ENCODE measurements around the gene MSH4.
"Not testable (repeated sequence)": the region's sequence is repeated elsewhere in the genome, so short reads cannot be mapped to it uniquely, and the experiment has no call there.

MSH4 gene

GRCh38 chr1:75797606-75798216, 1.0 kb downstream of the MSH4 start:
- no peak for DNase-seq

- DNase-seq = not testable (repeated sequence)
Measured at GRCh38 chr1:75801480-75801879, 4.8 kb downstream of the MSH4 start.

- DNase-seq = no peak
Measured at GRCh38 chr1:75808921-75809320, 12.2 kb downstream of the MSH4 start.

DNA sequence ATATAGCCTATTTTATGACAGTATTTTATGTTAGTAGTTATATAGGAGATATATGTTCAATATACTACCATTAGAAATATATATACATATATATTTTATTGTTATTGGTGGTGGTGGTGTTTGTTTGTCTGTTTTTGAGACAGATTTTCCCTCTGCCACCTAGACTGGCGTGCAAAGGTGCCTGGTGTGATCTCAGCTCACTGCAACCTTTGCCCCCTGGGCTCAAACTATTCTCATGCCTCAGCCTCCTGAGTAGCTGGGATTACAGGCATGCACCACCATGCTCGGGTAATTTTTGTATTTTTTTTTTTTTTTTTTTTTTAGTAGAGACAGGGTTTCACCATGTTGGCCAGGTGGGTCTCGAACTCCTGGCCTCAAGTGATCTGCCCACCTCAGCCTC, 13.4 kb downstream of the MSH4 start:
- DNase-seq = not testable (repeated sequence)

GRCh38 chr1:75811211-75811981, 14.7 kb downstream of the MSH4 start:
- DNase-seq = no peak

DNA sequence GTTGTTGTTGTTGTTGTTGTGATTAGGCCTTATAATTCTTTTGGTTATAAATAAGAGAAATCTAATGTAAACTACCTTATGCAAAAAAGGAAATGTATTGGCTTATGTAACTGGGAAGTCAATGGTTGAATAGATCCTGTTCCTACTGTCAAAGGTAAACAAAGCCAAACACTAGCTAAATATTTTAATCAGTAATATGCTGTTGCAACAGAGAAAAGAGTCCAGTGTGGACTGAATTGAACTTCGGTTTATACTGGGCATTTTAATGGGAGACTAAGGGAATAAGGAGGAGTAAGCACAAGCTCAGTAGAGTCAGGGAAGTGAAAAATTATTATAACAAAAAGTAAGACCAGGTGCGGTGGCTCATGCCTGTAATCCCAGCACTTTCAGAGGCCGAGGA, 15.4 kb downstream of the MSH4 start:
- no peak for DNase-seq

GRCh38 chr1:75823596-75823995, 26.9 kb downstream of the MSH4 start:
- DNase-seq = not testable (repeated sequence)

DNA sequence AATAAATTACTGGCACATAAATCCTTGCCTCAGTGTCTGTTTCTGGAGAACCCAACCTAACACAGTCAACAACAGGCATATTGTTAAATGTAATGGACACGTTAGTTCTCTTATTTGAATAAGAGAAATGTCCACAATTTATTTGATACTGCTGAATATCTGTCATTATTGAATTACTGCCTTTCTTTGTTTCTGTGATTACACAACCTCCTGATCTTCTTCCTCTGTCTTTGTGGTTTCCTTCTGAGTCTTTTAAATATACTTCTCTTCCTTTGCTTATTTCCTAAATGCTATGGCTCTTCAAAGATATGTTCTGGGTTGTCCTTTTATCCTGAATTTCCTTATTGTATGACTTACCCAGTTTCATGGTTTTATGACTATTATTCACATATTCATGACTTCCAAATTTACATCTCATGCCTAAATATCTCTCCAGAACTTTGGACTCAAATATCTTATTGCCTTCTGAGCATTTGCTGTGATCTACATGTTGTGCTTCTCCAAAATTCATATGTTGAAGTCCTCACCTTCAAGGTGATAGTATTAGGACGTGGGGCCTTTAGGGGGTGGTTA, 39.9 kb downstream of the MSH4 start:
- no peak for DNase-seq

GRCh38 chr1:75838079-75838478, 41.4 kb downstream of the MSH4 start:
- no peak for DNase-seq

GRCh38 chr1:75841421-75841820, 44.7 kb downstream of the MSH4 start:
- no peak for DNase-seq

DNA sequence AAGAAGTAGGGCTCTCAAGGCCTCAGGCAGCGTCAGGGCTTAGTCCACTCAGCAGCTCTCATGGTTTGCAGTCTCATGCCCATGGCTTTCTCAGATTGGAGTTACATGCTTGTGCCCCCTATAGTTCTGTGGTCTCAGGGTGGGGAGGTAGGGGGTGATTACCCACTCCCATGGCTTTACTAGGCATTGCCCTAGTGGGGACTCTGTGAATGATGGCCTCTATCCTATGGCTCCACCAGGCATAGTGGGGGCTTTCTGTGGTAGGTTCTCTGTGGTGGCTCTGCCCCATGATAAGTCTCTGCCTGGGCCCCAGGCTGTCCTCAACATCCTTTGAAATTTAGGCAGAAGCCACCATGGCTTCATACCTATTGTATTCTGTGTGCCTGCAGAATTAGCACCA, 48.9 kb downstream of the MSH4 start:
- DNase-seq = no peak

DNA sequence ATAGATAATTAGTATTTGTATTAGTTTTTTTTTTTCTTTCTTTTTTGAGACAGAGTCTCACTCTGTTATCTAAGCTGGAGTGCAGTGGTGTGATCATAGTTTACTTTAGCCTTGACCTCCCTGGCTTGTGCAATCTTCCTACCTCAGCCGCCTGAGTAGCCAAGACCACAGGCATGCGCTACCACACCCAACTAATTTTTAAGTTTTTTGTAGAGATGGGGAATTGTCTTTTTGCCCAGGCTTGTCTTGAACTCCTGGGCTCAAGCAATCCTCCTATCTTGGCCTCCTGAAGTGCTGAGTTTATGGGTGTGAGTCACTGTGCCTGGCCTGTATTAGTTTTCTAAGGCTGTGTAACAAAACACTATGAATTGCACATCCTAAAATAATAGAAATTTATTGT, 58.3 kb downstream of the MSH4 start:
- DNase-seq = no peak

DNA sequence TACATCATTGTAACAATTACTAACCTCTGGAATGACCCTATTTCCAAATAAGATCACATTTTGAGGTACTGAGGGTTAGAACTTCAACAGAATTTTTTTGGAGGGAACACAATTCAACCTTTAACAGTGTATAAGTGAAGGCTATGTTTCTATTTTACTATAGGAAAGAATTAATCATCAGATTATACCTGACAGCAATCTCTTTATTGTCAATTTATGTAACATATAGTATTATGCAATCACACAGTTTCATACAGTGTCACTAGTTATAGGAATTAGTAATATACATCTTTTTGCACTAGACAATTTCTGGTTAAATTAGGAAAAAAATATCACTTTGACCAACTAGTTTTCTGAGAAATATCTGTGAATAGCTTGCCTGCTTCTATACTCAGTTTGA, 59.1 kb downstream of the MSH4 start:
- no peak for DNase-seq

GRCh38 chr1:75861831-75862230, 65.1 kb downstream of the MSH4 start:
- no peak for DNase-seq

DNA sequence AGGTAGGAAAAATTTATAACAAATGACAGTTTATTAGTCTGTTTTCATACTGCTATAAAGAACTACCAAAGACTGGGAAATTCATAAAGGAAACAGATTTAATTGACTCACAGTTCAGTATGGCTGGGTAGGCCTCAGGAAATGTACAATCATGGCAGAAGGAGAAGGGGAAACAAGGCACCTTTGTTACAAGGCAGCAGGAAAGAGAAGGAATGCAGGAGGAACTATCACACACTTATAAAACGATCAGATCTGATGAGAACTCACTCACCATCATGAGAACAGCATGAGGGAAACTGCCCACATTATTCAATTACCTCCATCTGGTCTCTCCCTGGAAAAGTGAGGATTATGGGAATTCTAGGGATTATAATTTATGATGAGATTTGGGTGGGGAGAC, 74.3 kb downstream of the MSH4 start:
- DNase-seq = no peak

- DNase-seq = no peak
Measured at GRCh38 chr1:75879985-75880384, 83.3 kb downstream of the MSH4 start.

DNA sequence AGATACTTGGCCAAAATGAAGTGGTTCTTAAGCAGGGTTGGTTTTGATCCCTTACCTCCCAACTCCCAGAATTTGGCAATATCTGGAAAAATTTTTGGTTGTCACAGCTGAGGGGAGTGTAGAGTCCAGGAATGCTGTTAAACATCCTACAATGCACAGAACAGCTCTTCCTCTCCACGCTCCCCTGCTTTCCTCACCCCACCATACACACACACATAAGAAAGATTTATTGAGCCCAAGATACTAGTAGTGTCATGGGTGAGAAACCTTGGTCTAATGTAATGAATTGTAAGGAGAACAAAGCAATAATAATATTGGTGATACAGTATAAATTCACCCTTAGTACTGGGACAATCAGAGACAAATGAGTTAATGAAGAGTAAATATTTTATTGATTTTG, 87.8 kb downstream of the MSH4 start:
- DNase-seq = no peak

- no peak for DNase-seq
Measured at GRCh38 chr1:75901371-75901770, 104.7 kb downstream of the MSH4 start.

DNA sequence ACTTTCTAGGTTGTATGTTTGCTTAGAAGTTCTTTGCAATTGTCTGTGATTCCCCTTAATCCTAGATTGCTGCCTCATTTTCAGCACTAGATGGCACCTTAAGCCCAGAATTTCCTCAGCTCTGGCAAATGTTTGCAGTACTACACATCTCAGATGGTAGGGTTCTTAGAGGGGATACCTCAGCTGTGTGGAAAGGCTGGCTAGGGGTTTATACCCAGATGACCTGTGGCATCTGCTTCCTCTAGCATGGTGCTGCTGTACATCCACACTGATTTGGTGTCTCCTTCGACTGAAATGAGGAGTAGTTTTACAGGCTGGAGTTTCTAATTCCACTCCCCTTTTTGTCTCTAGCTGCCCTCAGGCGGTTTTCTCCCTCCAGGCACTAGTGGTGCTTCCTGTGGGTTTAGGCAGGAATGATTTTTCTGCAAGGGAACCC, 112.1 kb downstream of the MSH4 start:
- DNase-seq = no peak

DNA sequence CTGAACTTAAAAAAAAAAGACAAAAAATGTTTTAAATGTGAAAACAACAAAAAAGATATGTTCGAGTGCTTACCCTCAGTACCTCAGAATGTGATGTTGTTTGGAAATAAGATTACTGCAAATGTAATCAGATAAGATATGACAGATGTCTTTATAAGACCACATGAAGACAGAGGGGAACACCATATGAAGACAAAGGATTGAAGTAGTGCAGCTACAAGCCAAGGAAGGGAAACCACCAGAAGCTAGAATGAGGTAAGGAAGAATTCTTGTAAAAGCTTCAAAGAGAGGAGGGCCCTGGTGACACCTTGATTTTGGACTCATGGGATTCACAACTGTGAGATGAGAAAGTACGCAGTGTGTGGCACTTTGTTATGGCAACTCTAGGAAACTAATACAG, 120.2 kb downstream of the MSH4 start:
- no peak for DNase-seq

DNA sequence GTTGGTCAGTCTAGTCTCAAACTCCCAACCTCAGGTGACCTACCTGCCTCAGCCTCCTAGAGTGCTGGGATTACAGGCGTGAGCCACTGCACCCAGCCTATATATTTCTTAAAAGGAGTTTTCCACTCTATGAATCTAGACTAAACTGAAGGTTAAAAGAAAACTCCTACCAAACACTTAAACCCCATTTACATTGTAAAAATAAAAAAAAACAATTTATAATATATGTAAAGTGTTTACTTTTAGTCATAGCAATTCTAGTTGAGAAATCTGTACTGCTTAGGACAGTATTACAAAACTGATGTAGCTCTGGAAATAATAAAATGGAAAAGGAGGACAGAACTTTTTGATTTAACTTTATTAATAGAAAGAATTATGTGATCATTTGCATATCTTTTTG, 126.0 kb downstream of the MSH4 start:
- DNase-seq = no peak

GRCh38 chr1:75932304-75932703, 135.6 kb downstream of the MSH4 start, which contains the start of gene ASB17:
ASB17 (minus strand) TSS chr1:75932404; CDS start chr1:75932291, 113 bp downstream.
- DNase-seq = no peak

DNA sequence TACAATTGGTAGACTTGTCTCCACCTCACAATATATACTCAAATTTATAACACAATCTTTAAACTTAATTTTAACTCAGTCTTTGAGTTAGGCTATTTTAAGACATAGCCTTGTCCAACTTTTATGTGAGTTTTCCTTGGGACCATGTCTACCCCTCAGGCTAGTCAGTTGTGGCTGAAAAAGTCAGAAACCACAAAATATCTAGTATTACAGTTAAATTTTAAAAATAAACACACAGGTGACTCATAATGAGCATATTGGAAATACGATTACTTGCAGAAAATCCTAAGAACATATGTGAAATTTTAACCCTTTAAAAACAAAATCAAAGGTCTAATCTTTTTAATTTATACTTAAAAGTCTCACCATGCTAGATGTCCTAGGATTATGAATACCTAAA, 140.4 kb downstream of the MSH4 start:
- DNase-seq = no peak

DNA sequence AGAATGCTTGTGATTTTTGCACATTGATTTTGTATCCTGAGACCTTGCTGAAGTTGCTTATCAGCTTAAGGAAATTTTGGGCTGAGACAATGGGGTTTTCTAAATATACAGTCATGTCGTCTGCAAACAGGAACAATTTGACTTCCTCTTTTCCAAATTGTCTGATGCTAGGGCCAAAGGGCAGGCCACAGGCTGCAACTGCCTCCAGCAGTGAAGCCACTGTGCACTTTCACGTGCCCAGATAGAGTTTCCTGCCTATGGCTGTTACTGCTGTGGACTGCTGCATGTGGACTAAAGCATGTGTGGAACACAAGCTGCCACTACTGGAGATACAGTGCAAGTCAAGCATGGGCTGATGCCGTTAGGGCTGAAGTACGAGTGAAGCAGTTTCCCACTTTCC, 146.4 kb downstream of the MSH4 start:
- DNase-seq = not testable (repeated sequence)

All from cerebellar nuclear complex (tissue), 1 donor.